ENCODE results near the gene C8B. TPM values are rescaled to one million over a fixed set of nuclear protein-coding genes. Genes with fewer than 3 reads are reported as not detected.

The C8B gene
- total and polyA plus RNA-seq, 2 donors (not counting 1 experiment from before 2014, with no cell fraction given) = not detected

DNA sequence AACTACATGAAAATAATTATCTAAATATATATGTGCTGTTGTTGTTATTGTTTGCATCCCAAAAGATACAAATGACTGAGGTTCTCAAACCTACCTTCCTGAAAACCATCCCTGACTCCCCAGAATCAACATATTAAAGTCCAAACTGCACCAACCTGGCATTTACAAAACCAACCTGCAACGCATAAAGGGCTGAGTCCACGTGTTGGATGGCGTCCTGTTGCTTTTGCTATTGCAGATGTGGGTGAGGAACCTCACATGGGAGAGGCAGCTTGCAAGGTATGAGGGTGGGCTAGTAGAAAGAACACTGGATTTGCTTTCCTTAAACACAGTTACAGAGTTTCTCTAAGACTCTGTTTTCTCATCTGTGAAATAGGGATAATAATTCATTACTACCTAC is 1.5 kb upstream of the C8B start:
- Mint-ChIP-seq H3K27ac (no peak overlapping the region), H3K4me3 (no peak overlapping the region), H3K4me1 (no peaks in the 10 kb centered on the region), H3K9me3 (ENCODE audit: insufficient read depth) (no peaks in the 10 kb centered on the region), H3K27me3 (peaks cover 4% of the 10 kb centered on the region)
- Histone ChIP-seq H4K20me1 (ENCODE audit: control insufficient read depth, insufficient read depth, low read length, poor library complexity, severe bottlenecking) (no peaks in the 10 kb centered on the region), H3K4me2 (replicated peaks; ENCODE audit: low read depth, low read length, poor library complexity, severe bottlenecking) (no peak overlapping the region), H3K9me3 (ENCODE audit: control extremely low read depth in 1 of 3, control insufficient read depth in 2 of 3, insufficient read depth in 1 of 3, low read length in 2 of 3) (peaks cover 0 to 3% (median 0%) of the 10 kb centered on the region in 3 donors), H3K27ac (ENCODE audit: low read length in 2 of 2) (no peak overlapping the region), H2AFZ (ENCODE audit: insufficient read depth, low read depth, low read length, poor library complexity, severe bottlenecking) (no peak overlapping the region), H3K79me2 (ENCODE audit: control insufficient read depth, insufficient read depth, low read length) (no peaks in the 10 kb centered on the region), H3K4me3 (ENCODE audit: control extremely low read depth in 1 of 5, extremely low read depth in 1 of 5, insufficient read depth in 1 of 5, low read depth in 2 of 5, low read length in 4 of 5) (no peak overlapping the region), H3K4me1 (ENCODE audit: control insufficient read depth in 2 of 2, insufficient read depth in 2 of 2, low read length in 2 of 2) (no peaks in the 10 kb centered on the region), H3K27me3 (replicated peaks in 1 of 4; ENCODE audit: control extremely low read depth in 1 of 4, control insufficient read depth in 3 of 4, insufficient read depth in 4 of 4, low read length in 3 of 4) (peaks cover 0 to 3% (median 0%) of the 10 kb centered on the region in 4 experiments), H3K9ac (ENCODE audit: low read length) (no peak overlapping the region), H3K36me3 (replicated peaks in 1 of 2; ENCODE audit: control extremely low read depth in 1 of 2, control insufficient read depth in 1 of 2, extremely low read depth in 1 of 2, insufficient read depth in 2 of 2, low read length in 1 of 2) (no peaks in the 10 kb centered on the region)
- intact Hi-C loops (cut with micrococcal nuclease) = no loop called here
- TF ChIP-seq EZH2 (IDR thresholded peaks at IDR 0.05; ENCODE audit: borderline replicate concordance, insufficient read depth, low read depth, low read length, poor library complexity, severe bottlenecking) (no peak), CTCF (IDR thresholded peaks at IDR 0.05) (no peak)
- DNase-seq (no peak), ATAC-seq (ENCODE audit: low read depth) (no peak)
- ChIA-PET CTCF (no interaction called here), POLR2A (no interaction called here)
- no CpG with 5 or more reads among the region's 3 CpGs for WGBS (ENCODE audit: insufficient coverage)

GRCh38 chr1:56966698-56966999 is 834 bp upstream of the C8B start:
- no peaks in the 10 kb centered on the region for H3K36me3 ChIP-seq (replicated peaks in 1 of 2; ENCODE audit: control extremely low read depth in 1 of 2, control insufficient read depth in 1 of 2, extremely low read depth in 1 of 2, insufficient read depth in 2 of 2, low read length in 1 of 2)
- H3K79me2 ChIP-seq (ENCODE audit: control insufficient read depth, insufficient read depth, low read length) = no peaks in the 10 kb centered on the region
- H3K4me3 ChIP-seq (ENCODE audit: control extremely low read depth in 1 of 5, extremely low read depth in 1 of 5, insufficient read depth in 1 of 5, low read depth in 2 of 5, low read length in 4 of 5) = no peak overlapping the region
- Mint-ChIP-seq H3K4me3 (no peak overlapping the region), H3K9me3 (ENCODE audit: insufficient read depth) (no peaks in the 10 kb centered on the region), H3K27ac (no peak overlapping the region), H3K27me3 (peaks cover under 1% of the 10 kb centered on the region), H3K4me1 (no peaks in the 10 kb centered on the region)
- ChIA-PET CTCF (no interaction called here), POLR2A (no interaction called here)
- no peaks in the 10 kb centered on the region for H4K20me1 ChIP-seq (ENCODE audit: control insufficient read depth, insufficient read depth, low read length, poor library complexity, severe bottlenecking)
- no peak overlapping the region for H3K4me2 ChIP-seq (replicated peaks; ENCODE audit: low read depth, low read length, poor library complexity, severe bottlenecking)
- no peak overlapping the region for H3K27ac ChIP-seq (ENCODE audit: low read length in 2 of 2)
- intact Hi-C loops (cut with micrococcal nuclease) = no loop called here
- no CpG with 5 or more reads among the region's 1 CpG for WGBS (ENCODE audit: insufficient coverage)
- ATAC-seq (ENCODE audit: low read depth) (no peak), DNase-seq (no peak)
- no peak overlapping the region for H2AFZ ChIP-seq (ENCODE audit: insufficient read depth, low read depth, low read length, poor library complexity, severe bottlenecking)
- H3K9ac ChIP-seq (ENCODE audit: low read length) = no peak overlapping the region
- no peak for TF ChIP-seq EZH2 (IDR thresholded peaks at IDR 0.05; ENCODE audit: borderline replicate concordance, insufficient read depth, low read depth, low read length, poor library complexity, severe bottlenecking)
- TF ChIP-seq CTCF (IDR thresholded peaks at IDR 0.05) = no peak
- peaks cover 0 to 3% (median 0%) of the 10 kb centered on the region in 4 experiments for H3K27me3 ChIP-seq (replicated peaks in 1 of 4; ENCODE audit: control extremely low read depth in 1 of 4, control insufficient read depth in 3 of 4, insufficient read depth in 4 of 4, low read length in 3 of 4)
- H3K9me3 ChIP-seq (ENCODE audit: control extremely low read depth in 1 of 3, control insufficient read depth in 2 of 3, insufficient read depth in 1 of 3, low read length in 2 of 3) = peaks cover 0 to 3% (median 0%) of the 10 kb centered on the region in 3 donors
- H3K4me1 ChIP-seq (ENCODE audit: control insufficient read depth in 2 of 2, insufficient read depth in 2 of 2, low read length in 2 of 2) = no peaks in the 10 kb centered on the region

Data from B cell (primary cell).